NOMO-1 (cell line): ENCODE data around the gene CACNB2.
"Not testable (repeated sequence)": the region's sequence is repeated elsewhere in the genome, so short reads cannot be mapped to it uniquely, and the experiment has no call there.

Experiments
- DNase-seq, 2 experiments: peaks; one replicate each; lab custom pipeline; 2025; ENCODE audit not compliant: unreplicated experiment in 2 of 2; lab: John Stamatoyannopoulos, UW

The CACNB2 gene

DNA sequence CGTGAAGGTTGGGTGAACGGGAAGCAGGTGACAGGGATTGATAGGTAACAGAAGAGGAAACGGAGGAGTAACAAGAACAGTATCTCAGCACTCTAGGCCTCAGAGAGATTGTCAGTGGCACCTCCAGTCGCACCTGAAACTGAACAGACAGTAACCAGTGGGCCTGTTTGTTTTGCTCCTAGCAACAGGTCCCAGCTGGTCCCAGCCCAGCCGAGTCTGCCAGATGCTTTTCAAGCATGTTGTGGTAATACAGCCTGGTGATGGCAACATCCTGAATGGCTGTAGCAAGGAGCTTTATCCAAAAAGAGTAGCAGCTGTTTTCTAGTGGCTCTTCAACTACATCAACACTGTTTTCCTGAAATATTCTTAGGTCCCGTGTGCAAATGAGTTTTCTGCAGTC is 4.7 kb downstream of the CACNB2 start:
- no peak for DNase-seq

DNA sequence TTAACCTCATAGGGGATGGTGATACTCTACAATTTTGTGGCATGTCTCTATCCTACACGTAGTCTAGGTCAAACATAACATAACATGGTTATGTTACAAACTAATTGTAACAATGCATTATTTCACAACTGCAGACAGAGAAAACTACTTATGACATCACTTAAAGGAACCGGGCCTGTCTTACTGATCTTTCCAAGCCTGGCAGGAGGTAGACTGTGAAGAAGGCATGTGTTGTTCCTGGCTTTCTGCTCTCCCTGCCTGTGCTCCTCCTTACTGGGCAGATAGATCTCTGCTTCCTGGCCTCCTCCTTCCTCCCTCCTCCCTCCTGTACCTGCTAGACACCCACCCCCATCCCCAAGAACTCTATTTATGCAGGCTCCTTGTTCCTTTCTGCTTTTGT is 5.4 kb downstream of the CACNB2 start:
- peak in 1 of 2 experiments; percentile 32 for DNase-seq

DNA sequence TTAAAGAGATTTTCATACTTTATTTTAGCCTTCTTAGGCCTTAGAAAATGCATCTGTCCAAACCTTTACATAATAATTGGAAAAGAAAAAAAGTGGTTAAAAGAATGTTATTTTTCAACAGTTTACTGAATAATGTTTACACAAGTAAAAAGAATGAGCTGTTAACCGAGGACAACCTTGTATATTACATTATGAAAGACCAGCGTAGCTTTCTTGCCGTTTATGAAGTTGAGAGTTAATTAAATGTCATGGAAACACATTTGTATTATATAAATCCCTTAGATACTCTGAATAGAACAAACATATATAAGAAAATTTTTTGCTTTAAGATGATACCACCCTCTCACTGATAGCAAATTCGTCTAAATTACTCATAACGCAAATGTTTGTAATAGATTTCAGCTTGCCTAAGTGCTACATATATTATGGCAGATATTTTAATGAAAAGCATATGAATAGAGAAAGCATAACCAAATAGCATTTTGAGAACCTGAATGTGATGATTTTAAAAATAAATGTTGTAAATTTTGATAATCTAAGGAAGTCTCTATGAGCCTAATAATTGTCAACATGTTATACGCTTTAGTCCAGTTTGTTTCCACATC is 9.1 kb downstream of the CACNB2 start:
- DNase-seq: no peak

DNA sequence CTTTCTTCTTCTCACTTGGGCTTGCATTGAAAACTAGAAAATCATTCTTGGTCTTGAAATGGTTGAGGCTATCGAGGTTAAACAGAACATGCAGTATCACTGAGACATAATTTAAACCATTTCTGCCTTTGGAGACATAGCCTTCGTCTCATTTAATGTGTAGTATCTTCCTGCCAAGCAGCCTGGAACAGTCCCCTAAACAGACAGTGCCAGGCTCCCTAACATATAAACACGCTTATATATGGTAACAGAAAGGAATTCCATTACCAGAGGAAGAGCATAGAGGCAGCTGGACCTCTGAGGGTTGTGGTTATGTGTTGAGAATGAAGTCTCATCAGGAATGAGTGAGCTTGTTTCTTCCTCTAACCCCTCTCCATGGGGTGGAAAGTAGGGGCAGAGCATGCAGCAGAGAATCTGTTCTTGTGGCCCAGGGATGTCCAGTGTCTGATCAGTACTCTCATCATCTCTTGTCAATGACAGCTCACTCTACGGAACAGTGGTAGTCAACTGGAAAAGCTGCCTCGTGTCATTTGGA is 11.2 kb downstream of the CACNB2 start:
- DNase-seq: no peak

DNA sequence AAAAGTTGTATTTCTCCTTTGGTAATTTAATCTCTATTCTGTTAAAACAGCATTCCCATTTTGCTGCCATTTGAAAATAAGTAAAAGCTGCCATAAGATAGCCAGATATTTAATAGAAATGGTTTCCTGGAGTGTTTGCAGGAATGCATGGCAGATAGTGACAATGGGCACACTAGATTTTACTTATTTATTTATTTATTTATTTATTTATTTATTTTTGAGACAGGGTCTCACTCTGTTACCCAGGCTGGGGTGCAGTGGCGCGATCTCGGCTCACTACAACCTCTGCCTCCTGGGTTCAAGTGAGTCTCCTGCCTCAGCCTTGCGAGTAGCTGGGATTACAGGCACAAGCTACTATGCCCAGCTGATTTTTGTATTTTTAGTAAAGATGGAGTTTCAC is 13.2 kb downstream of the CACNB2 start:
- DNase-seq: not testable (repeated sequence)

DNA sequence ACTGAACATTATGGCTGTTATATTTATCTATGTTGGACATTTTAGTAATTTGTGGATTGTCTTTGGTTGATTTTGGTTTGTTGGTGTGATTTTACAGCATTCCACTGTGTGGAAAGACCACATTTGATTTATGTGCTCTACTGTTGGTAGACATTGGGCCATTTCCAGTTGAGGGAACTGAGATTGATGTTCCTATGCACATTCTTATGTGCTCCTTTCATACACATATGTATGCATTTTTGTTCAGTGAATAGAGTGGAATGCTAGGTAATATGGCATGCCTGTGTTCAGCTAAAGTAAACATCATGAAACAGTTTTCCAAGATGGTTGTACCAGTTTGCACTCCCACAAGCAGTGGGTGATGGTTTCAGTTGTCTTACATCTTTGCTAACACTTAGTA is 15.1 kb downstream of the CACNB2 start:
- no peak for DNase-seq

DNA sequence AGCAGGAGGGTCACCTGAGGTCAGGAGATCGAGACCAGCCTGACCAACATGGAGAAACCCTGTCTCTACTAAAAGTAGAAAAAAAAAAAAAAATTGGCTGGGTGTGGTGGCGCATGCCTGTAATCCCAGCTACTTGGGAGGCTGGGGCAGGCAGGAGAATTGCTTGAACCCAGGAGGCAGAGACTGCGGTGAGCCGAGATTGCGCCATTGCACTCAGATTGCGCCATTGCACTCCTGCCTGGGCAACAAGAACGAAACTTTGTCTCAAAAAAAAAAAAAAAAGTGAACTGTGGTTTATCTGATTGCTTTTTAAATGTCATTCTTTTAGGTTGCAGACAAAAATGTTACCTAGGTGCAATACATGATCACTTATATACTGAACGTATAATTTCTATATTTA is 16.6 kb downstream of the CACNB2 start:
- DNase-seq: peak; percentile 40 to 55

DNA sequence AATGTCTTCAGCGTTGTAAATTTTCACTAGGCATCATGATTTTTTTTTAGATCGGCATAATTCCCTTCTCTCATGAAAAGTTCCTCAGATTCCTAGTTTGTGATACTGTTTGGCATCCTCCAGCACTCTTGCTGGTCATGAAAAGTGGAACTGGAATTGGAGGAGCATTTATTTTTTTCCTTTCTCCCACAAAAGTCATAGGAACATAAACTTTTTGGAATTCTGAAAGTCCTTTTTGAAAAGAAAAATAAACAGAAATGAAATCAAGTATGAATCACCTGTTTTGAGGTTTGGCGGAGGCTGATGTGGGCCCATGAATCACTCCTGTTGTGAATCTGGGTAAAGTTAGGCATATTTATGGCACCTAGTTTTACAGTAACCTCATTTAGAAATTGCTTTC is 17.7 kb downstream of the CACNB2 start:
- DNase-seq: peak in 1 of 2 experiments; percentile 17

- no peak for DNase-seq
Measured at GRCh38 chr10:18158773-18159265, 18.6 kb downstream of the CACNB2 start.

DNA sequence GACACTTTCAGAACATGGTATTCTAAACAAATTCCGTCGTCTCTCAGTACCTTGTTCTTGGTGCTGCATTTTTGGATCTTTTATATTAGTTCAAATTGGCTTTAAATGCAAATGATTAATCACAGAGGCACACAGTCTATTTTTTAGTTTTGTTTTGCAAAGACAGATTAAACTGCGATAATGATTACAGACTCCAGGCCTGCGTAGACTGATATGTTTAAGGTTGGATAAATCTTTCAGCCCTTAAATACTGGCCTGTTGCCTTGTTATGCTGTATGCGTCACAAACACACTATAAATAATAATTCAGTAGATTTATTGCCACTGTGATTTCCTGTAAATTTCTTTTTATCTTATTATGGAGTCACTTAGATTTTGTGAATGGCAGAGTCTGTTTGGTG is 19.3 kb downstream of the CACNB2 start:
- no peak for DNase-seq

DNA sequence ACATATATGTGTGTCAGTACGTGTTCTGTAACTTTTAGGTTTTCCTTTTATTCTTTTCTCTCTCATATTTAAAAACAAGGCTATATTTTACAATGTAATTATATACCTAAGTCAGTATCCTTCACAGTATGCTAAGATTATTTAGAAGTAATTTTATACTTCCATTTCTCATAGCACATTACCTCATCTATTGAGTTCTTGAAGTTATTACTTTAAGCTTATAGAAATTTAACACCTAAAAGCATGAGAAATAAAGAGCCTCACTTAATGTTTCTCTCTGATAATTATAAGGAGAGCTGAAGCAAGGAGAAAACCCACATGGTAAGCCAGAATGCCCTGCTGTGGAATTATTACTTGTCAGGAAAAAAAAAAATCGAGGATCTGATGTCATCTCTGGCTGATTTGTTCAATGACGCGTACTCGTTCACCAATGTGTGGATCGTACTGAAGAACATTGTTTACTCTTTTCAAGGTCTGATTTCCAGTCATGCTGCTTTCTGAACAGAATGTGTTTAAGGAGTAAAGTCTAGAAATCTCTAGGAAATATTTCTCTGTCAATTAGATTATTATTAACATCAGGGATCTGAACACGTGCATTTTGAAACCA is 21.9 kb downstream of the CACNB2 start:
- no peak for DNase-seq

- DNase-seq: no peak
Measured at GRCh38 chr10:18164093-18164492, 23.9 kb downstream of the CACNB2 start.

- DNase-seq: no peak
Measured at GRCh38 chr10:18164748-18165361, 24.6 kb downstream of the CACNB2 start.

DNA sequence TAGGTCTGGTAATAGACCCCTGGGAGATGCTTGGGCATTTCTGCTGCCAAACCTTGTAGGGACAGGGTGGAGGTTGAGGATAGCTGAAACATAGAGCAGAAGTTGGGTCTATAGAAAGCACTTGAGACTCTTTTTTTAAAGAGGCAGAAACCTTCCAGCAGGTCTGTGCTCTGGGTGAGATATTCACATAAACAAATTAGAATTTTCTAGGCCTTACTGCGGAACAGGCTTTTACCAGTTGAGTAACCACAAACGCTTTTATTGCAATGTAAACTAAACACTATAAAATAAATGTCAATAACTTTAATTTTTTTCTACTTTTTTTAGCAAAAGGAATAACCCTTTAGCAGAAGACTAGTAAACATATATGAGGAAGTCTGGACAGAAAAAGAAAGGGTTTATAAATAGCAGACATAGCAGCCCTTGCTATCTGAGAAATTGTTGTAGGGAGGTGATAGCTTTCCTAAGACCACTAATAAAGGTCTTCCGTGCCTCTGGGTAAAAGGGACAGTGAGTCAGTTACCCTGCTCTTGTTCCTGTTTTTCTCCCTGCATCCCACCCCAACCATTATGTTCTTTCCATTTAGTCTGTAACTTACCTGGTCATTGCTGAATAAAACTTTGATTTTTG is 38.7 kb downstream of the CACNB2 start:
- no peak for DNase-seq

DNA sequence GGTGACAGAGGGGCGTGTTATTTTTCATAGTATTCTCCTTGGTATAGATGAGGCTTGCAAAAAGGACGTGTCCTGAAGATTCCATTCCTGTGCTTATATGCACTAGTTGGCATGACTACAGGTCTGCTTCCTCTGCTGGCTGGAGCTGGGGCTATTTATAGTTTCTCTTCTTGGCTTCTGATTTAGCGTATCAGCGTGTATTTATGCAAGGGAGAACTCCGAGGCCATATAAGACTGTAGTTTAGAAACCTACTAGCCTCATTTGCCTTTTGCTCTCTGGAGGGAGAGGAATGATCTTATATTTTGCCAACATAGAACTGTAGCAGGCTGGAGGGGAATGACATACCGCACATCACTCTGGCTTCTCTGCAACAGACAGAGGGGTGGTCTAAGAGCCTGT is 39.7 kb downstream of the CACNB2 start:
- no peak for DNase-seq

GRCh38 chr10:18181382-18181781 is 41.2 kb downstream of the CACNB2 start:
- DNase-seq: not testable (repeated sequence)

DNA sequence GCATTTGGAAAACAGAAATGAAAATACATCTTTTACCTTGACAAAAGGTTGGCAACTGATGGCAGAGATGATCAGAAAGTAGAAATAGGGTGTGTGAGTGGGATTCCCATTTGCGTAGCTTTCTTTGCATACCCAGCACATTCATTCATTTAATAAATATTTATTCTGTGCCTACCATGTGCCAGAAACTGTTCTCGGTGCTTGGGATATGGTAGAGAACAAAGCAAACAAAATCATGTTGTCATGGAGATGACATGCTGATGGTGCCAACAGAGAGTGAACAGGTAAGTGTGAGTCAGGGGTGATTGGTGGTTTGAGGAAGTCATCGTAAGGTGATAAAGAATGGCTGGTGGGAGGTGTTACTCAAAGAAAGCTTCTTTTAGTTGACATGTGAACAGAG is 45.4 kb downstream of the CACNB2 start:
- DNase-seq: no peak

DNA sequence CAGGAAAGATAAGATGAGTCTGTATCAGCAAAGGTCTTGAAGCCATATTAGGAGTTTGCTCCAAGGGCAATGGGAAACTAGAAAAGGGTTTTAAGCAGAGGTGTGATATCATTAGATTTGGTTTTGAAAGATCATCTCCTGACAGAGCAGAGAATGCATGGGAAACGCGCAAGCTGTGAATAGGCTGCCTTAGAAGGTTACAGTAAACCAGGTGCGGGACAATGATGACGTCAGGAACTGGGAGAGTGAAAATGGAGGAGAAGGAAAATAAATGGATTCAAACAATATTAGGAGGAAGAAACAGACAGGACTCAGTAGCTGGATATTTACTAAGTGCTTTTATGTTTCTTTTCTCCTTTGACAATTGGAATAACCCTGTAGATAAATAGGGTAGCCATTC is 50.6 kb downstream of the CACNB2 start:
- DNase-seq: no peak

- no peak for DNase-seq
Measured at GRCh38 chr10:18194634-18195033, 54.4 kb downstream of the CACNB2 start.

GRCh38 chr10:18195060-18195799 is 55.0 kb downstream of the CACNB2 start:
- no peak for DNase-seq
